ENCODE results near the gene SH3PXD2B.

Gene SH3PXD2B

DNA sequence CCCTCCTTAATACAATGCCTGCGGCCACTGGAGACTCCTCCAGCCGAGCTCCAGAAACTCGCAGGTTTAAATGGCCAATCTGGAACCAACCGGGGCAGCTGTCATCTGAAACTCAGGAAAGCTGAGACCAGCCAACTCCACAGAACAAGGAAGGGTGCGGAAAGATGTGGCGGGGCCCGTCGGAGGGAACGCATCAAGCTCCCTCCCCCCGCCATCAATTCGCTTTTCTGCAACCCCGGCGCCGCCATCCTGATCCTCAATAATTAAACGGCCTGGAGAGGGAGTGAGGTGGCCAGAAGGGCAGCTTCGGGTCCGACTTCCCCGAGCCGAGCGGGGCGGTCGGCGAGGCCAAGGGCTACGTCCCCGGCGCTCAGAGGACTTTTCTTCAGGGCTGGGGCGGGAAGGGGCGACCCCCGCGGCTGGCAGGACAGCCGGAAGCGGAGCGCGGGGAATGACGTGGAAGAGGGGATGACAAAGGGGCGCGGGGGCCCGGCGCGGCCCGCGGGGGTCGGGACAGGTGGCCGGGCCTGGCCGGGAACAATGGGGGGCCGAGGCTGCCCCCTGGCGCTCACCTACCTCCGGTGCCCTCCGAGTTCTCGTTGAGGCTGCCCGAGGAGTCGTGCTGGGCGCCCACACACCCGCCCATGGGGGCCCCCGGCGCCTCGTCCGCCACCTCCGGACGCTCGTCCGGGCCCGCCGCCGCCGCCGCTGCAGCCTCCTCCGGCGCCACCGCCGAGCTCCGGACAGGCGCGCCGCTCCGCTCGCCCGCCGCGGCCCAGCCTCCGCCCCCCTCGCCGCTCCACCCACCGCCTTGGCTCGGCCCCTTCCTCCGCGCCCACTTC is 171.1 kb downstream of the SH3PXD2B start, which contains the start of gene UBTD2:
Gene UBTD2 (minus strand): TSS at position 745 of the 842 bp plus-strand sequence. CDS start 99 bp downstream, at position 646.
- Histone ChIP-seq H3K27ac (ENCODE audit: low read length) (peak within 1 kb of the TSS; percentile 75), H3K27me3 (ENCODE audit: insufficient read depth, low read length, poor library complexity) (peaks cover 12% of the 10 kb centered on the region), H3K9ac (ENCODE audit: low read depth, low read length) (peak within 1 kb of the TSS; percentile 86), H3K4me3 (ENCODE audit: low read depth in 1 of 2, low read length in 2 of 2) (peak within 1 kb of the TSS; percentile 94 to 97), H3K9me3 (ENCODE audit: insufficient read depth, low read length, severe bottlenecking) (no peaks in the 10 kb centered on the region), H3K79me2 (ENCODE audit: insufficient read depth, low read length) (peaks cover 52% of the 10 kb centered on the region), H2AFZ (ENCODE audit: low read depth, low read length) (peak within 1 kb of the TSS; percentile 98), H3K4me2 (ENCODE audit: insufficient read depth, low read length) (peak within 1 kb of the TSS; percentile 99), H3K4me1 (ENCODE audit: insufficient read depth, low read length) (peaks cover 31% of the 10 kb centered on the region), H3K36me3 (ENCODE audit: insufficient read depth, low read length) (no peaks in the 10 kb centered on the region; the same call in 1 of the 2 replicates), H4K20me1 (ENCODE audit: insufficient read depth, low read length) (peaks cover 17% of the 10 kb centered on the region; the same call in 1 of the 2 replicates)
- TF ChIP-seq CTCF (IDR thresholded peaks at IDR 0.05; ENCODE audit: borderline replicate concordance, extremely low read depth, low read length, poor library complexity, severe bottlenecking) (peak; percentile 58), EZH2 (IDR thresholded peaks at IDR 0.05; ENCODE audit: borderline replicate concordance, low read depth, low read length, severe bottlenecking) (no peak)
- ATAC-seq (ENCODE audit: insufficient read depth, low read depth) (peak; percentile 87), DNase-seq (peak; percentile 82)

- TF ChIP-seq CTCF (IDR thresholded peaks at IDR 0.05; ENCODE audit: borderline replicate concordance, extremely low read depth, low read length, poor library complexity, severe bottlenecking) = no peak
- no peak for TF ChIP-seq EZH2 (IDR thresholded peaks at IDR 0.05; ENCODE audit: borderline replicate concordance, low read depth, low read length, severe bottlenecking)
- peaks cover 12% of the 10 kb centered on the region for H3K27me3 ChIP-seq (ENCODE audit: insufficient read depth, low read length, poor library complexity)
- no peaks in the 10 kb centered on the region for H3K9me3 ChIP-seq (ENCODE audit: insufficient read depth, low read length, severe bottlenecking)
- H3K4me1 ChIP-seq (ENCODE audit: insufficient read depth, low read length) = peaks cover 31% of the 10 kb centered on the region
- H3K4me2 ChIP-seq (ENCODE audit: insufficient read depth, low read length) = peak overlapping the region; percentile 99
- ATAC-seq (ENCODE audit: insufficient read depth, low read depth) (no peak), DNase-seq (no peak)
- H3K36me3 ChIP-seq (ENCODE audit: insufficient read depth, low read length) = no peaks in the 10 kb centered on the region; the same call in 1 of the 2 replicates
- H4K20me1 ChIP-seq (ENCODE audit: insufficient read depth, low read length) = peaks cover 17% of the 10 kb centered on the region; the same call in 1 of the 2 replicates
- H3K4me3 ChIP-seq (ENCODE audit: low read depth in 1 of 2, low read length in 2 of 2) = peak overlapping the region; percentile 94 to 97
- peak overlapping the region; percentile 91 for H2AFZ ChIP-seq (ENCODE audit: low read depth, low read length)
- H3K27ac ChIP-seq (ENCODE audit: low read length) = peak overlapping the region; percentile 70
- H3K79me2 ChIP-seq (ENCODE audit: insufficient read depth, low read length) = peaks cover 60% of the 10 kb centered on the region
- peak overlapping the region; percentile 86 for H3K9ac ChIP-seq (ENCODE audit: low read depth, low read length)
Measured at GRCh38 chr5:172282272-172283019, 171.9 kb downstream of the SH3PXD2B start.

GRCh38 chr5:172281346-172281745 is 173.0 kb downstream of the SH3PXD2B start:
- Histone ChIP-seq H3K4me2 (ENCODE audit: insufficient read depth, low read length) (peak overlapping the region; percentile 99), H3K27me3 (ENCODE audit: insufficient read depth, low read length, poor library complexity) (peaks cover 12% of the 10 kb centered on the region), H3K4me1 (ENCODE audit: insufficient read depth, low read length) (peaks cover 31% of the 10 kb centered on the region), H3K79me2 (ENCODE audit: insufficient read depth, low read length) (peaks cover 70% of the 10 kb centered on the region), H3K36me3 (ENCODE audit: insufficient read depth, low read length) (peaks cover 5% of the 10 kb centered on the region), H3K9ac (ENCODE audit: low read depth, low read length) (peak overlapping the region; percentile 86; the same call in 1 of the 2 replicates), H3K4me3 (ENCODE audit: low read depth in 1 of 2, low read length in 2 of 2) (peak overlapping the region in 1 of 2 experiments; percentile 41; a peak in 1 of 4 replicates), H3K9me3 (ENCODE audit: insufficient read depth, low read length, severe bottlenecking) (no peaks in the 10 kb centered on the region), H3K27ac (ENCODE audit: low read length) (no peak overlapping the region), H2AFZ (ENCODE audit: low read depth, low read length) (no peak overlapping the region), H4K20me1 (ENCODE audit: insufficient read depth, low read length) (peaks cover 23% of the 10 kb centered on the region)
- ATAC-seq (ENCODE audit: insufficient read depth, low read depth) = no peak
- TF ChIP-seq CTCF (IDR thresholded peaks at IDR 0.05; ENCODE audit: borderline replicate concordance, extremely low read depth, low read length, poor library complexity, severe bottlenecking) (no peak), EZH2 (IDR thresholded peaks at IDR 0.05; ENCODE audit: borderline replicate concordance, low read depth, low read length, severe bottlenecking) (no peak)
- DNase-seq = no peak

All from DND-41 (cell line).